ENCODE measurements around the gene ZFHX3. TPM values are rescaled to one million over a fixed set of nuclear protein-coding genes. Genes with fewer than 3 reads are reported as not detected.

ZFHX3 gene
- total RNA-seq, 1 experiment from 2014 or later: 0.68 TPM

- no peak for DNase-seq (ENCODE audit: low spot score)
These were observed 138.7 kb downstream of the ZFHX3 start for GRCh38 chr16:72909196-72909595.

- no peak for DNase-seq (ENCODE audit: low spot score)
These were observed 139.4 kb downstream of the ZFHX3 start for GRCh38 chr16:72908362-72909167.

DNA sequence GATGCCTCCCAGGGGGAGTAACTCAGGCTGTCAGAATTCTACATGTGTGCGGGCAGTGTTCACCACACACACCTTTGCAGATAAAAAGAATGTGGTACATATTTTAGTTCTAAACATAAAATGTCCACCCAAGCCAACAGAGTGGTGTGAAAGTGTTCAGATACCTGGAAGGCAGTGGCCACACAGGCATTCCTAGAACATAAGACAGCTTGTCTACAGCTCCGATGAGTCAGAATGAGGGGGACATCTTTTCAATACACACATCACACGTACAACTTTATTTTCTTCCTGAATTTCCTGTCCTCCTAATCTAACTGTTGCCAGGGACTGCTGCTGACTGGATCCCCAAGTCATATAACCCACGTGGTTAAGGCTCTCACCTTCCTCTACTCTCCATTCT is 142.3 kb downstream of the ZFHX3 start:
- DNase-seq (ENCODE audit: low spot score): no peak

DNA sequence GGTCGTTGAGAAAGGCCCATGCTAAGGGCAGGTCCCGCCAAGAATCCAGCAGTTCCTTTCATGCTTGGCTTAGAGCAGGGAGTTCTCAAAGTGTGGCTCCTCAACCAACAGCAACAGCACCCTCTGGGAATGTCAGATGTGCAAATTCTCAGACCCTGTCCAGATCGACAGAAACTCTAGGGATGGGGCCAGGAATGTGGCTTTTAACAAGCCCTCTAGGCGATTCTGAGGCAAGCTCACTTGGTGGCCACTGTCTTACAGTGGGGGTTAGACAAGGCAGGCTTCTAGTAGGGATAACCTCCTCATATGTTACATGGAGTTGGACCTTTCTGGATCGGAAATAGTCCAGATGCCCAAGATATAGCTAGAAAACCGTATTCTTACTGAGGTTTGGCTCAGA is 144.8 kb downstream of the ZFHX3 start:
- no peak for DNase-seq (ENCODE audit: low spot score)

- no peak for DNase-seq (ENCODE audit: low spot score)
These were observed 145.7 kb downstream of the ZFHX3 start for GRCh38 chr16:72902206-72902605.

DNA sequence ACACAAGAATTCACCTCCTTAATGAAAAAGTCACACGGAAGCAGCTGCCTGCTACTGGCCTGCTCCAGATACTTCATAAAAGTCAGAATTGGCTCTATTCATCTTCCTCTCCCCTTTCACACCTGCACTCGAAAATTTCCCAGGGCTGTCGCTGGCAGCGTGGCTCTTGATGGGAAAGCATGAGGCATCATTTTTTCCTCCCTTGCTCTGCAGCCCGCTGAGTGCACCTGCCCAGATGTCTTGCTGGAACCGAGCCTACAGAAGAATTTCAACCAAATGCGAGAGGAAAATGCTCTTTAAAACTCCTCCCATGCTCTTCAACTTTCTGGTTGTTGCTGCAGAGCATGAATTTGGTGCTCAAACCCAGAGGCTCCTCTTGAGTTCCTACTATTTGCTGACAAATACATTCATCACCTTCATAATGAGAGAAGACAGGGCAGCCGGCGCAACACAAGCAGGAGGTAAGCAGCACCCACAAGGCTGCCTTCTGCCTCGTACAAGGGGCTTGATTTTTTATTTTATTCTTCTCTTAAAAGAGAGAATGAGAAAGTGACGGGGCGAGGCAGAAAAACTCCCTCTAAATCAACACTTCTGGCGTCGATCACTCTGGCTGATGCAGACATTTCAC is 146.8 kb downstream of the ZFHX3 start:
- no peak for DNase-seq (ENCODE audit: low spot score)

DNA sequence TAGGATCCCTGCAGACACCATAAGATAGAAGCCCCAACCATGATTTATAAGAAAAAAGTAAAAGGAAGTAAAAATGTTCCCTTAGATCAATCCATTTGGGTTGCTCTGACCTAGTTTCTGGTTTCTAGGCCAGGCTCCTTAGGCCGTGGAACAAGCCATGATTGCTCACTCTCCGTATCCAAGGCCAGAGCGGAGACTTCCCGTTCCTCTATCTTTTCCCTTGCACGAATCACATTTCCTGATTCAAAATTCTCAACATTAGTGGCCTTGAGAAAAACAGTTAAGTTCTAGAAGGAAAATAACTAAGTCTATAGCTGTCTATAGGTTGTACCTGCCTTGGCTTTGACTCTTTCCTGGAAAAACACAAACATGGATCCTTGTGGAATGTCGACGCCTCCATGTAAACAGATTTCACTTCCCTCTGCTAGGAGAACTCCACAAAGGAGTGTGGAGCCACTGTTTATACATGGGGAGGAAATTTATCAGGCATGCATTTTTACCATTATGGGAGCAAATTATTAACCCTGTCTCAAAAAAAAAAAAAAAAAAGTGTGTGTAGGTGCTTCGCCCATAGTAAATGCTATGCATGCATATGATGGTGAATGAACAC is 149.6 kb downstream of the ZFHX3 start:
- DNase-seq (ENCODE audit: low spot score): no peak

DNA sequence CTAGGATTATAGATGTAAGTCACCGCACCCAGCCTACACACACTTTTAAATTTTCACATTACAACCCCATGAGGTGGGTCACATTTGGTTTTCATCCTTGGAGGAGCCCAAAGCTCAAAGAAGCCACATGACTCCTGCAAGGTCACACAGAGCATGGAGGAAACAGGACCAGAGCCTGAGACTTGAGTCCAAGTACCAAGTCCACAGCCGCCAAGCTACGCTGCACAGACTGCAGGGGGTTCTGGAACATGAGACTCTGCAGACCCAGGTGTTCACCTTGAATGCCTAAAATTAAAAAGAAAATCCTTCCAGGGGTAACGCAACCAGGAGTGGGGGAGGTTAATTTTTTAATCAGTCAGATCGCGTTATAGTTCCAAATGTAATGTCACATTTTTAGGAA is 150.2 kb downstream of the ZFHX3 start:
- no peak for DNase-seq (ENCODE audit: low spot score)

GRCh38 chr16:72896485-72897118 is 151.3 kb downstream of the ZFHX3 start:
- no peak for DNase-seq (ENCODE audit: low spot score)

DNA sequence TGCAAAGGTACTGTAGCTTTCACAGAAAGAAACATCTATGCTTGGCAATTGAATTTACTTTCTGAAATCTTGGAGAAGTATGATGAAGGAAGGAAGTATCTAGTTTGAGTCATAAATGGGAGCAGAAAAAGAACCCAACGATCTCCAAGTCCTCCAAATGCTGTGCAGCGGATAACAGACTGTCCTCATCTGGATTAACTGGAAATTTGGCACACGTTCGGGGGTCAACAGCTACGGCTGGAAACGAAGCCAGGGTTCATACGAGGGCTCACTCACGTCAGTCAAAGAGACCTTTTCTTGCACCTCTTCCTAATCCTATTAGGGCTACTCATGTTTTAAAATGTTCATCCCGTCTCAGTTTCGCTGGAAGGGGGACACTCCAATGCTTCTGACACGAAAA is 152.0 kb downstream of the ZFHX3 start:
- DNase-seq (ENCODE audit: low spot score): no peak

DNA sequence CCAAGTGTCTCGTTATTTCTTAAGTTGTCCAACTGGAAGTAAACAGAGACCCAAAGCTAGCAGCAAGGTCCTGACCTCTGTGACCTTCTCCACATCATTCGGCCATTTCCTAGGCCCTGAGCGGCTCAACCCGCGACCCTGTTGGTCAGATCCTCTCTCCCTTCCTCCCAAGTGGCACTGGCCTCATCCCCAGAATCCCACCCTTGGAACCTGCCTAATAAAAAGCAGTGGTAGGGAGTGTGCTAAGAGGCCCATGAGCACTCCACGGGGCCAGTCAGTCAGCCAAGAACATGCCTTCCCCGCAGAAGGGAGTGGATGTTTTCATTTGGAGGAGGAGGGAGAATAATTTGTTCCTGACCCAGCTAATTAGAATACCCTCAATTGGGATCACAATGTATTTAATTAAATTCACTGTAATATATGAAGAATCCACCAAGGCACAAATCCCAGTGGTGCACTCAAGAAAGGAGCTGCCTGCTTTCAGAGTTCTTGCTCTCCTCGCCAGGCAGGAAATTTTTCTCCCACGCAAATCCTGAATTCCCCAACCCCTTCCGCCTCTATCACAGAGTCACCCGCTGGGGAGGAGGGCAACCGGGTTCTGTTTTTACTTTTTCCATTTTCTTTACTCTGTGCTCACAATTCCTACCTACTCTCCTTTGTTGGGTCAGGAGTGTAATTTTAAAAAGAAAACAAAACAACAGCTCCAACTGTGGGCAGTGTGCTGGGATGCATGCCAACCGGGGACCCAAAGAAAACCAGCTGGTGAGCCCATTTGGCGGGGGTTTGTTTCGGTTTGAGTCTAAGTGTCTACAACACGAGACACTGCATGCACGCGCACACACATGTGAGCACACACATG is 153.4 kb downstream of the ZFHX3 start:
- no peak for DNase-seq (ENCODE audit: low spot score)

DNA sequence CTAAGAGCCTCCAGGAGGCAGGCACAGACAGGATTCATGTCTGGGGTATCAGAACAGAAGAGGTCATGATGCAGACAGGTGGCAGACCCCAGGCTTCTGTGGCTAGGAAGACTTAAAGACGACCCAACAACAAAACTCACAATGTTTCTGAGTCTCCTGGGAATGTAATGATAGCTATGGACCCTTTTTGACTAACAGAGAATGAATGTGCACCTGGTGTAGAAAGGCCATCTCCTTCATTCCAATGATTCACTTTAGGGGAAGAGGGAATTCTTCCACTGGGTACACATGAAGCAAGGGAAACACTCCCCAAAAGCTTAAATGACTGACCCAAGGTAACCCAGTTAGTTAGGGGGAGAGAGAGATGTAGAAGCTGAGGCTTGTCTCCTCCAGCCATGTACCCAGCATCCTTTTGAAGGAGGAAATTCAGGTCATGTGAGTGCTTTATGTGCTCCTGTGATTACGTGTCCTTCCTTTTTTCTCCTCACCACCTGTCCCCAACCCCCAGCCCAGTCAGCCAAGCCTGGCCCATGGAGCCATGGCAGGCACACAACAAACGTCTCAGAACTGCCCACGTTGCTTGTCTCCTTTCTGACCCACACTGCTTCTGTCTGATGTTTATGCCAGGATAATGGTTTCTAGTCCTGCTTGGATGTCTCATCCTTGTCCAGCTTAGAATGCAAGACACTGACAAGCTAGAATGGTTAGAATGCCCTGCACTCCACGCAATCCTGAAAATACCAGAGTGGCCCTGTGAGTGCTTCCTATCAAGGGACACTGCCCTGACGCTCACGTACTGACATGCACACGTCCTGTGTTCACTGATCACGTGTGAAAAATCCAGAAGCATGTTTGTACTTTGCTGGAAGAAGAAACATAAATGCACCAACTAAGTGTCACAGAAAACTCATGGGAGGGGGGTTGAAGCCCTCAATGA is 156.4 kb downstream of the ZFHX3 start:
- no peak for DNase-seq (ENCODE audit: low spot score)

DNA sequence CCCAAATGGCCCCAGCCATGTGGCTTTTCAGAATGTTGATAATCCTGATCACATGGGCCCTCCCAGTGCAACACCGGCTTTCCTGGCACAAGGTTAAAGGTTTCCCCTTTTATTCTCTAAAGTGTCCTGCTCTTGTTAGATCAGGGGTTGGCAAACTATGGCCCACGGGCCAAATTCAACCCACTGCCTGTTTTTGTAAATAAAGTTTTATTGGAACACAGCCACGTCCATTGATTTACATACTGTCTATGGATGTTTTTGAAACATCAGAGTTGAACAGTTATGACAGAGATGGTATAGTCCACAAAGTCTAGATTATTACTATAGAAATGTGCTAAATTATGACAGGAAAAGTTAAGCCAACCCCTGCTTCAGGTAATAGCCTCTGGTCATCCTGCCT is 157.3 kb downstream of the ZFHX3 start:
- no peak for DNase-seq (ENCODE audit: low spot score)

DNA sequence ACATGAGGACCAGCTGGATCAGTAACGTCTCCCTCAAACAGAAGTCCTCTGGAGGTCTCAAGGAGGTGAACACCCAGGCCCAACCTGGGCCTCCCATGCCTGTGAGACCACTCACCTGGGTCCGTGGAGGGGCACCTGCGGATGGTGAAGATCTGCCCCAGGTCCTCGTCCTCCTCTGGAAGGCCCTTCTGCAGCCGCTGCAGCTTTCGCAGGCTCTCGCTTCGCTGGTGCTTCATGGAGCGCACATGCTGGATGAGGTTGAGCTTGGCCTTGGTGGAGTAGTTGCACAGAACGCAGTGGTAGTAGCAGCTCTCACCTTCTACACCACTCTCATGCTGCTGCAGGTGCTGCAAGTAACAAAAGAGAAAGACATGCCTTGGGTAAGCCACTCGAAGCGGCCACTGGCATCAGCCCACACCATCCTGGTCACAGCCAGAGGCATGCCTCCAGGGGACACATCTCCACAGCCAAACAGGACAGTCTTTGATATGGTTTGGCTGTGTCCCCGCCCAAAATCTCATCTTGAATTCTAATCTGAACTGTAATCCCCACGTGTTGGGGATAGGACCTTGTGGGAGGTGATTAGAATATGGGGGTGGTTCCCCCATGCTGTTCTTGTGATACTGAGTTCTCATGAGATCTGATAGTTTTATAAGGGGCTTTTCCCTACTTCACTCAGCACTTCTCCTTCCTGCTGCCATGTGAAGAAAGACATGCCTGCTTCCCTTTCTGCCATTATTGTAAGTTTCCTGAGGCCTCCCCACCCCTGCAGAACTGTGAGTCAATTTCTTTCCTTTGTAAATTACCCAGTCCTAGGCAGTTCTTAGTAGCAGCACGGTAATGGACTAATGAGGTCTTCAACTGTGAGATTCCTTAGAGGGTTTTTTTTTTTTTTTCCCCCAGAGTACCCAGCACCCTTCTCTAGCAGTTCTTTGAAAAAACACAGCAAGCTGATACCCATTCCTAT is 158.0 kb downstream of the ZFHX3 start:
- no peak for DNase-seq (ENCODE audit: low spot score)

DNA sequence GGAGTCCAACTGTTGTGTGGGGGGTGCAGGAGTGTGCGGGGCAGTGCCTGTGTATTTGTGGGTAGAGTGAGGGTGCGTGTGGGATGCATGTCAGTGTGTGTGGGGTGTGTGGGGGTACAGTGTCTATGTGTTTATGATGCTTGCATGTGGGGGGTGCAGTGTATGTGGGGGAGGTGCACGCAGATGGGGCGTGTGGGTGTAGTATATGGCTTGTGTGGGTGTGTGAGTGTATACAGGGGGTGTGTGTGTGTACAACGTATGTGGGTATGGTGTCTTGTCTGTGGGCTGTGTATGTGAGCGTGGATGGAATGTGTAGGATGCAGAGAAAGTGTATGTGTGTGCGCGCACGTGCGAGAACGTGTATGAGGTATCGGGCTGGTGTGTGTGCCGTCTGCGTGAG is 160.4 kb downstream of the ZFHX3 start:
- DNase-seq (ENCODE audit: low spot score): no peak

DNA sequence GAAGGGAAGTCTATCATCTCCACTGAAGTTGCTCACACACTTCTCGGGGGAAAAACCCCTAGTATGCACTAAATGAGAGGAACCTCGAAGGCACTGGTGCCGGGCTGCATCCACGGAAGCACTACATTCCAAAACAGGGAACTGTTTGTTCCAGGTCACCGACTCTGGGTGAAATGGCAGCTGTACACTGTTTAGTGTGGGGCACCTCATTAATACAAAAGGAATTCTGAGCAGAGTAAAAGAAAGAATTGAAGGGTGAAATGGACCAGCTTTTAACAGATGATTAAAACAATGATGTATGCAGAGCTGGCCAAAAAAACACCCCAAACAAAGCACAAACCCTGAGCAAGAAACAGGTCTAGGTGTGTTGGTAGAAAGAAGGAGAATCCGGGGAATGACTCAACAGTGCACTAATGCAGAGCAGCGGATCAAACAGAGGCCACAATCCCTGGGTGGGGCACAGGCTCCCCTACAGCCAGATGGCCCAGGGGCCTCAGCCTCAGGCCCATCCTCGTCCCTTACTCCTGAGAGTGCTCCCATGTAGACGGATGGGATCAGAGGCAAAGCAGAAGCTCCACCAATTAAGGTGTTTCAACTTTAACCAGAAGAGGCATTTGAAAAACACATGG is 161.5 kb downstream of the ZFHX3 start:
- DNase-seq (ENCODE audit: low spot score): no peak

DNA sequence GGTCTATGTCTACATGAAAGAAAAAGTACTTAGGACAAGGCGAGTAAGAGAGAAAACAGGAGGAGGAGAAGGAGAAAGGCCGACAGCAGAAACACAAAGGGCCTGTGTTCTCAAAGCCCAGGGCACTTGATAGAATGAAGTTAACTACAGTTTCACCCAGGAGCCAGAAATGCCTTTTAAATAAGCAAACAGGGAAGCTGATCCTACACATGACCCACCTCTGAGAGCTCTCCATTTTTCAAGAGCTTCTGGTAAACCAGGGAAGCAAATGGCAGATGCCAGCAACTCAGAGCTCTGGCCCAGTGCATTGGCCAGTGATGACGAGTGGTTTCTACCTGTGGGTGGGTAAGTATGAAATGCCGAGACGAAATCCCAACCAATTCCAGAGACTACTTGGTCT is 163.4 kb downstream of the ZFHX3 start:
- DNase-seq (ENCODE audit: low spot score): no peak

DNA sequence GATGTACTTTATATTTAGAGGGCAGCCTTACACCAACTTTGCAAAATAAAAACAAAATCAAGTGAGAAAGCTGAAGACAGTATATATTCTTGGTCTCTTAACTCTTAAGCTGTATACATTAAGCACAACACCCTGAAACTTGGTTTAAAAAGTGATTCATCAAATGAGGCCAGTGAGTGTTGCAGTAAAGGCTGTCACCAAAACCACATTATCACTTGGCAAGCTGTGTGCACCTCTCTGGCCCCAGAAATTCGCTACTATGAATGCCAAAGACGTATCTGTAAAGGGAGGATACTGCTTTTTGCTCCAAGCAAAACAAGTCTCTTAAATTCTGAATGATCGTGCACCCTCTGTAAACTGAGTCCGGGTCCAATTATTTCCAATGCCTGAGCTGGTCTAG is 163.9 kb downstream of the ZFHX3 start:
- peak; percentile 30 for DNase-seq (ENCODE audit: low spot score)

GRCh38 chr16:72879846-72880245 is 168.1 kb downstream of the ZFHX3 start:
- DNase-seq (ENCODE audit: low spot score): no peak

Data from H4 (cell line).